DND-41 (cell line): ENCODE data around the gene PSMD13.

Source experiments
- CTCF ChIP-seq: IDR thresholded peaks from 2 replicates; pipeline ENCODE4 v1.5.1; 2012; ENCODE audit warnings: borderline replicate concordance, low read length, moderate library complexity, mild to moderate bottlenecking; ENCODE audit not compliant: poor library complexity, severe bottlenecking; ENCODE audit errors: extremely low read depth
- EZH2 ChIP-seq: IDR thresholded peaks from 3 replicates; pipeline ENCODE4 v1.6.1; 2012; ENCODE audit warnings: borderline replicate concordance, low read depth, mild to moderate bottlenecking, moderate library complexity, low read length, inconsistent platforms; ENCODE audit not compliant: severe bottlenecking

- TF ChIP-seq CTCF, result no peak
- no peak for TF ChIP-seq EZH2
Measured at GRCh38 chr11:297586-298405, 61.0 kb downstream of the PSMD13 start.
